SK-N-SH (cell line): ENCODE data around the gene STPG2. TPM values are rescaled to one million over a fixed set of nuclear protein-coding genes. Genes with fewer than 3 reads are reported as not detected.

Experiments
- CTCF ChIA-PET: fragments of 300-600, 350-600 bp; formaldehyde crosslinking; extraction: SDS; loops from one replicate; lab custom pipeline; 2021; lab: Yijun Ruan, JAX
- POLR2A ChIA-PET: fragments of 350-600 bp; sonication (Branson Sonifier 250); formaldehyde crosslinking; extraction: SDS; loops from one replicate; lab custom pipeline; 2020; ENCODE audit warnings: antibody characterized with exemption, inconsistent platforms; lab: Yijun Ruan, JAX
- DNase-seq: peaks from one replicate; pipeline ENCODE4 v3.0.0; 2012
- H2AFZ ChIP-seq: fragments of 200-600 bp; sonication (generic); 2 replicates; pipeline ENCODE4 v1.8.1; 2016; ENCODE audit warnings: antibody characterized with exemption, mild to moderate bottlenecking, low read depth
- H3F3A ChIP-seq: fragments of 200-600 bp; sonication (generic); replicated peaks from 2 replicates; pipeline ENCODE3; 2016; ENCODE audit warnings: antibody characterized with exemption, mild to moderate bottlenecking; ENCODE audit not compliant: insufficient read depth
- H3K27ac ChIP-seq, 2 experiments: fragments of 200-500 bp in 1 of 2; fragments of 200-600 bp in 1 of 2; sonication (Bioruptor generic) in 1 of 2; sonication (generic), shearing (Covaris generic) in 1 of 2; 2 replicates each; pipeline versions ENCODE4 v1.5.1 to v1.6.1; 2014 to 2016; ENCODE audit warnings: low read depth in 2 of 2, inconsistent platforms in 1 of 2, low read length in 1 of 2, mild to moderate bottlenecking in 1 of 2, mixed read lengths in 1 of 2
- H3K27me3 ChIP-seq: fragments of 200-600 bp; sonication (generic), shearing (Covaris generic); 2 replicates; pipeline ENCODE4 v1.6.1; 2016; ENCODE audit warnings: mixed run types; ENCODE audit not compliant: insufficient read depth
- H3K36me3 ChIP-seq, 2 experiments: fragments of 200-500 bp in 1 of 2; fragments of 200-600 bp in 1 of 2; sonication (Bioruptor generic) in 1 of 2; sonication (generic) in 1 of 2; replicated peaks in 1 of 2; 2 replicates each; pipeline versions ENCODE3 to v1.5.1; 2014 to 2016; ENCODE audit warnings: low read length in 1 of 2, mild to moderate bottlenecking in 1 of 2; ENCODE audit not compliant: insufficient read depth in 2 of 2, control insufficient read depth in 1 of 2
- H3K4me1 ChIP-seq, 2 experiments: fragments of 200-500 bp in 1 of 2; fragments of 200-600 bp in 1 of 2; sonication (Bioruptor generic) in 1 of 2; sonication (generic), shearing (Covaris generic) in 1 of 2; 2 replicates each; pipeline versions ENCODE4 v1.5.1 to v1.6.1; 2014 to 2016; ENCODE audit warnings: low read depth in 1 of 2, low read length in 1 of 2, mixed run types in 1 of 2; ENCODE audit not compliant: insufficient read depth in 2 of 2, control insufficient read depth in 1 of 2
- H3K4me2 ChIP-seq: fragments of 200-600 bp; sonication (generic), shearing (Covaris generic); 2 replicates; pipeline ENCODE4 v1.6.1; 2017; ENCODE audit warnings: mixed run types
- H3K4me3 ChIP-seq, 2 experiments: fragments of 200-500 bp in 1 of 2; fragments of 200-600 bp in 1 of 2; sonication (Bioruptor generic) in 1 of 2; sonication (generic), shearing (Covaris generic) in 1 of 2; 2 replicates each; pipeline versions ENCODE4 v1.5.1 to v1.8.1; 2014 to 2016; ENCODE audit warnings: low read depth in 2 of 2, inconsistent platforms in 1 of 2, low read length in 1 of 2, mild to moderate bottlenecking in 1 of 2, mixed read lengths in 1 of 2, moderate library complexity in 1 of 2
- H3K79me2 ChIP-seq: fragments of 200-600 bp; sonication (generic); 2 replicates; pipeline ENCODE4 v1.8.1; 2017; ENCODE audit warnings: mild to moderate bottlenecking; ENCODE audit not compliant: insufficient read depth
- H3K9ac ChIP-seq: fragments of 200-600 bp; sonication (generic); 2 replicates; pipeline ENCODE4 v1.6.1; 2017; ENCODE audit warnings: mixed run types
- H3K9me2 ChIP-seq: fragments of 200-600 bp; sonication (generic); 2 replicates; pipeline ENCODE4 v1.6.1; 2017; ENCODE audit warnings: mixed run types
- H3K9me3 ChIP-seq: fragments of 200-600 bp; sonication (generic); 2 replicates; pipeline ENCODE4 v1.6.1; 2017; ENCODE audit warnings: mixed run types, mild to moderate bottlenecking, moderate library complexity
- H4K20me1 ChIP-seq: fragments of 200-600 bp; sonication (generic); 2 replicates; pipeline ENCODE4 v1.6.1; 2017; ENCODE audit warnings: mild to moderate bottlenecking, mixed run types; ENCODE audit not compliant: insufficient read depth
- ELF1 ChIP-seq: IDR thresholded peaks from 2 replicates; pipeline ENCODE4 v1.4.0; 2012
- EZH2phosphoT487 ChIP-seq: fragments of 200-600 bp; sonication (generic); IDR thresholded peaks from 2 replicates; pipeline ENCODE4 v1.6.1; 2017; ENCODE audit warnings: low read depth, mixed run types, mild to moderate bottlenecking, antibody characterized with exemption, moderate library complexity, borderline replicate concordance
- FOSL2 ChIP-seq: IDR thresholded peaks from 2 replicates; pipeline ENCODE4 v1.4.0; 2012; ENCODE audit warnings: low read depth, mild to moderate bottlenecking, moderate library complexity, borderline replicate concordance
- FOXM1 ChIP-seq: IDR thresholded peaks from 2 replicates; pipeline ENCODE4 v1.4.0; 2012; ENCODE audit warnings: low read depth, mild to moderate bottlenecking
- GABPA ChIP-seq: IDR thresholded peaks from 2 replicates; pipeline ENCODE4 v1.4.0; 2012; ENCODE audit warnings: low read depth, mild to moderate bottlenecking
- GATA2 ChIP-seq: sonication (generic); formaldehyde crosslinking; IDR thresholded peaks from 2 replicates; pipeline ENCODE4 v1.5.0; 2020; ENCODE audit warnings: mild to moderate bottlenecking, missing genetic modification reagents
- IRF3 ChIP-seq: fragments of 150-350 bp; IDR thresholded peaks from 2 replicates; pipeline ENCODE4 v1.6.1; 2016; ENCODE audit warnings: mild to moderate bottlenecking, low read depth, low read length
- MEF2A ChIP-seq: IDR thresholded peaks from 2 replicates; pipeline ENCODE4 v1.4.0; 2012; ENCODE audit warnings: low read depth, borderline replicate concordance
- MXI1 ChIP-seq: IDR thresholded peaks from 2 replicates; pipeline ENCODE4 v1.6.1; 2012; ENCODE audit warnings: mild to moderate bottlenecking, low read depth, low read length, improper control_type of control experiment
- POLR2AphosphoS5 ChIP-seq: IDR thresholded peaks from 2 replicates; pipeline ENCODE4 v1.6.1; 2012; ENCODE audit warnings: low read depth, low read length
- RAD21 ChIP-seq: IDR thresholded peaks from 2 replicates; pipeline ENCODE4 v1.6.1; 2012; ENCODE audit warnings: mild to moderate bottlenecking, low read length
- RCOR1 ChIP-seq: fragments of 150-350 bp; IDR thresholded peaks from 2 replicates; pipeline ENCODE4 v1.6.1; 2017; ENCODE audit warnings: antibody characterized with exemption, low read length
- RXRA ChIP-seq: IDR thresholded peaks from 2 replicates; pipeline ENCODE4 v1.4.0; 2012; ENCODE audit warnings: low read depth, mild to moderate bottlenecking, borderline replicate concordance
- TEAD4 ChIP-seq: IDR thresholded peaks from 2 replicates; pipeline ENCODE4 v1.4.0; 2012; ENCODE audit warnings: mild to moderate bottlenecking, borderline replicate concordance; ENCODE audit not compliant: insufficient read depth
- WGBS: methylation state at CpG from one replicate; pipeline ENCODE4 v1.1.6; 2017; ENCODE audit warnings: low lambda C conversion rate; 5-methylcytosine and 5-hydroxymethylcytosine counted together
- polyA plus RNA-seq, 3 experiments: library from polyadenylated mRNA; depleted of rRNA; stranded (reverse); fragments of >200 nt; gene quantifications; 2 replicates each; pipeline ENCODE4 v1.2.3, GENCODE V29; 2012
- TF ChIP-seq, protein P1 (sequence below): IDR thresholded peaks from 2 replicates; pipeline ENCODE4 v1.4.0; 2012; ENCODE audit warnings: low read depth, borderline replicate concordance
- TF ChIP-seq, protein P2 (sequence below): fragments of 200-600 bp; sonication (generic); IDR thresholded peaks from 2 replicates; pipeline ENCODE4 v1.6.1; 2017; ENCODE audit warnings: antibody characterized with exemption, mild to moderate bottlenecking, moderate library complexity
- TF ChIP-seq, protein P3 (sequence below): IDR thresholded peaks from 2 replicates; pipeline ENCODE4 v1.6.1; 2012; ENCODE audit warnings: mild to moderate bottlenecking, low read depth, low read length, moderate library complexity
- TF ChIP-seq, protein P4 (sequence below): IDR thresholded peaks from 2 replicates; pipeline ENCODE4; 2012

STPG2 gene
- polyA plus RNA-seq, 1 of the 3 experiments (the other 2 are of a cell fraction), result not detected

DNA sequence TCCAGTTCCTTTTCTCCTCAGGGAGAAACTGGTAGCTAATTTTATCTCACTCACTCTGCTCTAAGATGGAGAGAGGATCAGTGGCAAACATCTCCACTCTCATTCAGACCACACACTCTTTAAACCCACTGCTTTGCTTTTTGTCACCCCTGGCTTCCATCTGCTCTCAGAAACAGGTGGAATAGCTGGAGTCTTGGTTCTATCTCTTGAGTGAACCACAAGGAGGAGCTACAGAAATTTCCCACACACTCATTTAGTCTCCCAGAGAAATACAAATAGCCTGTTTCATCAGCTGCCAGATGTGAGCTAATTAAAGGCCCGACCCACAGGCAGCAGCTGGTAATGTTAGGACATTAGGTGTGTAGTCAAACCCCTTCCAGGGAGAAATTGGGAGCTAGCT lies 96.6 kb downstream of the STPG2 start:
- Histone ChIP-seq H3K27me3 (no peaks in the 10 kb centered on the region), H3K4me3 (no peak overlapping the region), H3K4me1 (no peaks in the 10 kb centered on the region), H4K20me1 (no peaks in the 10 kb centered on the region), H3K9ac (no peak overlapping the region), H2AFZ (no peak overlapping the region), H3K9me2 (no peaks in the 10 kb centered on the region), H3K79me2 (no peaks in the 10 kb centered on the region), H3K36me3 (no peaks in the 10 kb centered on the region), H3K27ac (no peak overlapping the region), H3K9me3 (no peaks in the 10 kb centered on the region), H3K4me2 (no peak overlapping the region), H3F3A (no peaks in the 10 kb centered on the region)
- TF ChIP-seq EZH2phosphoT487 (no peak), TEAD4 (no peak), MXI1 (no peak), GATA2 (CRISPR knock-in tag) (no peak), RCOR1 (no peak), MEF2A (no peak), POLR2AphosphoS5 (no peak), RAD21 (no peak), GABPA (no peak), ELF1 (no peak), RXRA (no peak), FOSL2 (no peak), FOXM1 (no peak), IRF3 (no peak)
- TF ChIP-seq, protein P1, sequence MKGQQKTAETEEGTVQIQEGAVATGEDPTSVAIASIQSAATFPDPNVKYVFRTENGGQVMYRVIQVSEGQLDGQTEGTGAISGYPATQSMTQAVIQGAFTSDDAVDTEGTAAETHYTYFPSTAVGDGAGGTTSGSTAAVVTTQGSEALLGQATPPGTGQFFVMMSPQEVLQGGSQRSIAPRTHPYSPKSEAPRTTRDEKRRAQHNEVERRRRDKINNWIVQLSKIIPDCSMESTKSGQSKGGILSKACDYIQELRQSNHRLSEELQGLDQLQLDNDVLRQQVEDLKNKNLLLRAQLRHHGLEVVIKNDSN, result no peak
- TF ChIP-seq, protein P2, sequence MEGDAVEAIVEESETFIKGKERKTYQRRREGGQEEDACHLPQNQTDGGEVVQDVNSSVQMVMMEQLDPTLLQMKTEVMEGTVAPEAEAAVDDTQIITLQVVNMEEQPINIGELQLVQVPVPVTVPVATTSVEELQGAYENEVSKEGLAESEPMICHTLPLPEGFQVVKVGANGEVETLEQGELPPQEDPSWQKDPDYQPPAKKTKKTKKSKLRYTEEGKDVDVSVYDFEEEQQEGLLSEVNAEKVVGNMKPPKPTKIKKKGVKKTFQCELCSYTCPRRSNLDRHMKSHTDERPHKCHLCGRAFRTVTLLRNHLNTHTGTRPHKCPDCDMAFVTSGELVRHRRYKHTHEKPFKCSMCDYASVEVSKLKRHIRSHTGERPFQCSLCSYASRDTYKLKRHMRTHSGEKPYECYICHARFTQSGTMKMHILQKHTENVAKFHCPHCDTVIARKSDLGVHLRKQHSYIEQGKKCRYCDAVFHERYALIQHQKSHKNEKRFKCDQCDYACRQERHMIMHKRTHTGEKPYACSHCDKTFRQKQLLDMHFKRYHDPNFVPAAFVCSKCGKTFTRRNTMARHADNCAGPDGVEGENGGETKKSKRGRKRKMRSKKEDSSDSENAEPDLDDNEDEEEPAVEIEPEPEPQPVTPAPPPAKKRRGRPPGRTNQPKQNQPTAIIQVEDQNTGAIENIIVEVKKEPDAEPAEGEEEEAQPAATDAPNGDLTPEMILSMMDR, result no peak
- TF ChIP-seq, protein P3, sequence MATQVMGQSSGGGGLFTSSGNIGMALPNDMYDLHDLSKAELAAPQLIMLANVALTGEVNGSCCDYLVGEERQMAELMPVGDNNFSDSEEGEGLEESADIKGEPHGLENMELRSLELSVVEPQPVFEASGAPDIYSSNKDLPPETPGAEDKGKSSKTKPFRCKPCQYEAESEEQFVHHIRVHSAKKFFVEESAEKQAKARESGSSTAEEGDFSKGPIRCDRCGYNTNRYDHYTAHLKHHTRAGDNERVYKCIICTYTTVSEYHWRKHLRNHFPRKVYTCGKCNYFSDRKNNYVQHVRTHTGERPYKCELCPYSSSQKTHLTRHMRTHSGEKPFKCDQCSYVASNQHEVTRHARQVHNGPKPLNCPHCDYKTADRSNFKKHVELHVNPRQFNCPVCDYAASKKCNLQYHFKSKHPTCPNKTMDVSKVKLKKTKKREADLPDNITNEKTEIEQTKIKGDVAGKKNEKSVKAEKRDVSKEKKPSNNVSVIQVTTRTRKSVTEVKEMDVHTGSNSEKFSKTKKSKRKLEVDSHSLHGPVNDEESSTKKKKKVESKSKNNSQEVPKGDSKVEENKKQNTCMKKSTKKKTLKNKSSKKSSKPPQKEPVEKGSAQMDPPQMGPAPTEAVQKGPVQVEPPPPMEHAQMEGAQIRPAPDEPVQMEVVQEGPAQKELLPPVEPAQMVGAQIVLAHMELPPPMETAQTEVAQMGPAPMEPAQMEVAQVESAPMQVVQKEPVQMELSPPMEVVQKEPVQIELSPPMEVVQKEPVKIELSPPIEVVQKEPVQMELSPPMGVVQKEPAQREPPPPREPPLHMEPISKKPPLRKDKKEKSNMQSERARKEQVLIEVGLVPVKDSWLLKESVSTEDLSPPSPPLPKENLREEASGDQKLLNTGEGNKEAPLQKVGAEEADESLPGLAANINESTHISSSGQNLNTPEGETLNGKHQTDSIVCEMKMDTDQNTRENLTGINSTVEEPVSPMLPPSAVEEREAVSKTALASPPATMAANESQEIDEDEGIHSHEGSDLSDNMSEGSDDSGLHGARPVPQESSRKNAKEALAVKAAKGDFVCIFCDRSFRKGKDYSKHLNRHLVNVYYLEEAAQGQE, result no peak
- TF ChIP-seq, protein P4, sequence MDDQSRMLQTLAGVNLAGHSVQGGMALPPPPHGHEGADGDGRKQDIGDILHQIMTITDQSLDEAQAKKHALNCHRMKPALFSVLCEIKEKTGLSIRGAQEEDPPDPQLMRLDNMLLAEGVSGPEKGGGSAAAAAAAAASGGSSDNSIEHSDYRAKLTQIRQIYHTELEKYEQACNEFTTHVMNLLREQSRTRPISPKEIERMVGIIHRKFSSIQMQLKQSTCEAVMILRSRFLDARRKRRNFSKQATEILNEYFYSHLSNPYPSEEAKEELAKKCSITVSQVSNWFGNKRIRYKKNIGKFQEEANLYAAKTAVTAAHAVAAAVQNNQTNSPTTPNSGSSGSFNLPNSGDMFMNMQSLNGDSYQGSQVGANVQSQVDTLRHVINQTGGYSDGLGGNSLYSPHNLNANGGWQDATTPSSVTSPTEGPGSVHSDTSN, result no peak
- WGBS, result 10% methylated on average over 1 of the region's 1 CpG
- DNase-seq, result no peak
- ChIA-PET POLR2A (no interaction called here), CTCF (interaction anchor here (0.5 to 1.8 kb wide), 3 partner anchors 9 to 46 kb away, joined by 3 to 5 read pairs (median 4); no protein-coding TSS in a partner anchor)
